ENCODE measurements around the gene SRA1.
"Not testable (repeated sequence)": the region's sequence is repeated elsewhere in the genome, so short reads cannot be mapped to it uniquely, and the experiment has no call there.

Gene SRA1

GRCh38 chr5:140557136-140557805 is at the start of gene SRA1:
Gene SRA1, minus strand, starts transcription at chr5:140557473. Its CDS starts 21 bp downstream, at chr5:140557452.
- peak; percentile 92 for DNase-seq (ENCODE audit: low spot score)

GRCh38 chr5:140607031-140607430 is 49.8 kb upstream of the SRA1 start:
- no peak for DNase-seq (ENCODE audit: low spot score)

- DNase-seq (ENCODE audit: low spot score) = no peak
These were observed 48.6 kb upstream of the SRA1 start for GRCh38 chr5:140605879-140606278.

GRCh38 chr5:140603734-140604133 is 46.5 kb upstream of the SRA1 start:
- DNase-seq (ENCODE audit: low spot score) = no peak

GRCh38 chr5:140603446-140603698 is 46.1 kb upstream of the SRA1 start:
- DNase-seq (ENCODE audit: low spot score) = not testable (repeated sequence)

GRCh38 chr5:140602147-140602546 is 44.9 kb upstream of the SRA1 start:
- DNase-seq (ENCODE audit: low spot score) = no peak

- no peak for DNase-seq (ENCODE audit: low spot score)
These were observed 42.8 kb upstream of the SRA1 start for GRCh38 chr5:140600096-140600495.

GRCh38 chr5:140598836-140599235 is 41.6 kb upstream of the SRA1 start:
- no peak for DNase-seq (ENCODE audit: low spot score)

- no peak for DNase-seq (ENCODE audit: low spot score)
These were observed 39.1 kb upstream of the SRA1 start for GRCh38 chr5:140596321-140596741.

GRCh38 chr5:140595538-140596300 is 38.4 kb upstream of the SRA1 start:
- DNase-seq (ENCODE audit: low spot score) = no peak

- no peak for DNase-seq (ENCODE audit: low spot score)
These were observed 36.9 kb upstream of the SRA1 start for GRCh38 chr5:140594169-140594568.

- not testable (repeated sequence) for DNase-seq (ENCODE audit: low spot score)
These were observed 35.8 kb upstream of the SRA1 start for GRCh38 chr5:140593070-140593469.

GRCh38 chr5:140591747-140592372 is 34.6 kb upstream of the SRA1 start:
- peak; percentile 47 for DNase-seq (ENCODE audit: low spot score)

- DNase-seq (ENCODE audit: low spot score) = no peak
These were observed 33.6 kb upstream of the SRA1 start for GRCh38 chr5:140590861-140591260.

GRCh38 chr5:140588311-140589070 is 31.2 kb upstream of the SRA1 start:
- no peak for DNase-seq (ENCODE audit: low spot score)

GRCh38 chr5:140587495-140587894 is 30.2 kb upstream of the SRA1 start:
- no peak for DNase-seq (ENCODE audit: low spot score)

GRCh38 chr5:140579188-140579747 is 22.0 kb upstream of the SRA1 start:
- DNase-seq (ENCODE audit: low spot score) = not testable (repeated sequence)

GRCh38 chr5:140576776-140577201 is 19.5 kb upstream of the SRA1 start:
- no peak for DNase-seq (ENCODE audit: low spot score)

- DNase-seq (ENCODE audit: low spot score) = no peak
These were observed 18.0 kb upstream of the SRA1 start for GRCh38 chr5:140575309-140575708.

GRCh38 chr5:140574165-140574564 is 16.9 kb upstream of the SRA1 start:
- no peak for DNase-seq (ENCODE audit: low spot score)

- no peak for DNase-seq (ENCODE audit: low spot score)
These were observed 16.4 kb upstream of the SRA1 start for GRCh38 chr5:140573683-140574082.

- no peak for DNase-seq (ENCODE audit: low spot score)
These were observed 13.8 kb upstream of the SRA1 start for GRCh38 chr5:140571105-140571504.
